ENCODE data around the gene CAPRIN1.

GRCh38 chr11:34029176-34029575 is 22.4 kb upstream of the CAPRIN1 start:
- no peak for TF ChIP-seq EZH2phosphoT487 (IDR thresholded peaks at IDR 0.05; ENCODE audit: insufficient read depth, low read depth)
- TF ChIP-seq EZH2 (IDR thresholded peaks at IDR 0.05; ENCODE audit: insufficient read depth, poor library complexity, severe bottlenecking): no peak
